SK-N-SH (cell line): Measurements from ENCODE around the gene ARF5. TPM values are rescaled to one million over a fixed set of nuclear protein-coding genes. Genes with fewer than 3 reads are reported as not detected.

ENCODE experiments used
- CTCF ChIA-PET: fragments of 300-600, 350-600 bp; formaldehyde crosslinking; extraction: SDS; loops from one replicate; lab custom pipeline; 2021; lab: Yijun Ruan, JAX
- POLR2A ChIA-PET: fragments of 350-600 bp; sonication (Branson Sonifier 250); formaldehyde crosslinking; extraction: SDS; loops from one replicate; lab custom pipeline; 2020; ENCODE audit warnings: antibody characterized with exemption, inconsistent platforms; lab: Yijun Ruan, JAX
- DNase-seq: peaks from one replicate; pipeline ENCODE4 v3.0.0; 2012
- H2AFZ ChIP-seq: fragments of 200-600 bp; sonication (generic); 2 replicates; pipeline ENCODE4 v1.8.1; 2016; ENCODE audit warnings: antibody characterized with exemption, mild to moderate bottlenecking, low read depth
- H3F3A ChIP-seq: fragments of 200-600 bp; sonication (generic); replicated peaks from 2 replicates; pipeline ENCODE3; 2016; ENCODE audit warnings: antibody characterized with exemption, mild to moderate bottlenecking; ENCODE audit not compliant: insufficient read depth
- H3K27ac ChIP-seq, 2 experiments: fragments of 200-500 bp in 1 of 2; fragments of 200-600 bp in 1 of 2; sonication (Bioruptor generic) in 1 of 2; sonication (generic), shearing (Covaris generic) in 1 of 2; 2 replicates each; pipeline versions ENCODE4 v1.5.1 to v1.6.1; 2014 to 2016; ENCODE audit warnings: low read depth in 2 of 2, inconsistent platforms in 1 of 2, low read length in 1 of 2, mild to moderate bottlenecking in 1 of 2, mixed read lengths in 1 of 2
- H3K27me3 ChIP-seq: fragments of 200-600 bp; sonication (generic), shearing (Covaris generic); 2 replicates; pipeline ENCODE4 v1.6.1; 2016; ENCODE audit warnings: mixed run types; ENCODE audit not compliant: insufficient read depth
- H3K36me3 ChIP-seq, 2 experiments: fragments of 200-500 bp in 1 of 2; fragments of 200-600 bp in 1 of 2; sonication (Bioruptor generic) in 1 of 2; sonication (generic) in 1 of 2; replicated peaks in 1 of 2; 2 replicates each; pipeline versions ENCODE3 to v1.5.1; 2014 to 2016; ENCODE audit warnings: low read length in 1 of 2, mild to moderate bottlenecking in 1 of 2; ENCODE audit not compliant: insufficient read depth in 2 of 2, control insufficient read depth in 1 of 2
- H3K4me1 ChIP-seq, 2 experiments: fragments of 200-500 bp in 1 of 2; fragments of 200-600 bp in 1 of 2; sonication (Bioruptor generic) in 1 of 2; sonication (generic), shearing (Covaris generic) in 1 of 2; 2 replicates each; pipeline versions ENCODE4 v1.5.1 to v1.6.1; 2014 to 2016; ENCODE audit warnings: low read depth in 1 of 2, low read length in 1 of 2, mixed run types in 1 of 2; ENCODE audit not compliant: insufficient read depth in 2 of 2, control insufficient read depth in 1 of 2
- H3K4me2 ChIP-seq: fragments of 200-600 bp; sonication (generic), shearing (Covaris generic); 2 replicates; pipeline ENCODE4 v1.6.1; 2017; ENCODE audit warnings: mixed run types
- H3K4me3 ChIP-seq, 2 experiments: fragments of 200-500 bp in 1 of 2; fragments of 200-600 bp in 1 of 2; sonication (Bioruptor generic) in 1 of 2; sonication (generic), shearing (Covaris generic) in 1 of 2; 2 replicates each; pipeline versions ENCODE4 v1.5.1 to v1.8.1; 2014 to 2016; ENCODE audit warnings: low read depth in 2 of 2, inconsistent platforms in 1 of 2, low read length in 1 of 2, mild to moderate bottlenecking in 1 of 2, mixed read lengths in 1 of 2, moderate library complexity in 1 of 2
- H3K79me2 ChIP-seq: fragments of 200-600 bp; sonication (generic); 2 replicates; pipeline ENCODE4 v1.8.1; 2017; ENCODE audit warnings: mild to moderate bottlenecking; ENCODE audit not compliant: insufficient read depth
- H3K9ac ChIP-seq: fragments of 200-600 bp; sonication (generic); 2 replicates; pipeline ENCODE4 v1.6.1; 2017; ENCODE audit warnings: mixed run types
- H3K9me2 ChIP-seq: fragments of 200-600 bp; sonication (generic); 2 replicates; pipeline ENCODE4 v1.6.1; 2017; ENCODE audit warnings: mixed run types
- H3K9me3 ChIP-seq: fragments of 200-600 bp; sonication (generic); 2 replicates; pipeline ENCODE4 v1.6.1; 2017; ENCODE audit warnings: mixed run types, mild to moderate bottlenecking, moderate library complexity
- H4K20me1 ChIP-seq: fragments of 200-600 bp; sonication (generic); 2 replicates; pipeline ENCODE4 v1.6.1; 2017; ENCODE audit warnings: mild to moderate bottlenecking, mixed run types; ENCODE audit not compliant: insufficient read depth
- CHD2 ChIP-seq: fragments of 150-350 bp; IDR thresholded peaks from 2 replicates; pipeline ENCODE4 v1.6.1; 2018; ENCODE audit warnings: low read length; ENCODE audit not compliant: partially characterized antibody
- EZH2phosphoT487 ChIP-seq: fragments of 200-600 bp; sonication (generic); IDR thresholded peaks from 2 replicates; pipeline ENCODE4 v1.6.1; 2017; ENCODE audit warnings: low read depth, mixed run types, mild to moderate bottlenecking, antibody characterized with exemption, moderate library complexity, borderline replicate concordance
- GABPA ChIP-seq: IDR thresholded peaks from 2 replicates; pipeline ENCODE4 v1.4.0; 2012; ENCODE audit warnings: low read depth, mild to moderate bottlenecking
- GATA2 ChIP-seq: sonication (generic); formaldehyde crosslinking; IDR thresholded peaks from 2 replicates; pipeline ENCODE4 v1.5.0; 2020; ENCODE audit warnings: mild to moderate bottlenecking, missing genetic modification reagents
- NFIC ChIP-seq: IDR thresholded peaks from 2 replicates; pipeline ENCODE4 v1.4.0; 2012; ENCODE audit warnings: borderline replicate concordance
- RAD21 ChIP-seq: IDR thresholded peaks from 2 replicates; pipeline ENCODE4 v1.6.1; 2012; ENCODE audit warnings: mild to moderate bottlenecking, low read length
- SIN3A ChIP-seq: IDR thresholded peaks from 2 replicates; pipeline ENCODE4 v1.6.1; 2012; ENCODE audit warnings: low read depth, mild to moderate bottlenecking, low read length, moderate library complexity, borderline replicate concordance
- SMC3 ChIP-seq: IDR thresholded peaks from 2 replicates; pipeline ENCODE4 v1.6.1; 2012; ENCODE audit warnings: low read depth, low read length, improper control_type of control experiment
- TCF12 ChIP-seq: IDR thresholded peaks from 2 replicates; pipeline ENCODE4 v1.4.0; 2012
- YY1 ChIP-seq: IDR thresholded peaks from 2 replicates; pipeline ENCODE4 v1.4.0; 2012; ENCODE audit warnings: low read depth, mild to moderate bottlenecking
- WGBS: methylation state at CpG from one replicate; pipeline ENCODE4 v1.1.6; 2017; ENCODE audit warnings: low lambda C conversion rate; 5-methylcytosine and 5-hydroxymethylcytosine counted together
- polyA plus RNA-seq, 3 experiments: library from polyadenylated mRNA; depleted of rRNA; stranded (reverse); fragments of >200 nt; gene quantifications; 2 replicates each; pipeline ENCODE4 v1.2.3, GENCODE V29; 2012
- TF ChIP-seq, protein P1 (sequence below): IDR thresholded peaks from 2 replicates; pipeline ENCODE4 v1.6.1; 2012; ENCODE audit warnings: mild to moderate bottlenecking, low read depth, low read length, moderate library complexity
- TF ChIP-seq, protein P2 (sequence below): fragments of 200-600 bp; sonication (generic); IDR thresholded peaks from 2 replicates; pipeline ENCODE4 v1.6.1; 2017; ENCODE audit warnings: antibody characterized with exemption, mild to moderate bottlenecking, moderate library complexity
- TF ChIP-seq, protein P3 (sequence below): fragments of 150-350 bp; IDR thresholded peaks from 2 replicates; pipeline ENCODE4 v1.6.1; 2016; ENCODE audit warnings: mild to moderate bottlenecking, low read depth, low read length

Gene ARF5
- polyA plus RNA-seq, 1 of the 3 experiments (the other 2 are of a cell fraction): 562 TPM

DNA sequence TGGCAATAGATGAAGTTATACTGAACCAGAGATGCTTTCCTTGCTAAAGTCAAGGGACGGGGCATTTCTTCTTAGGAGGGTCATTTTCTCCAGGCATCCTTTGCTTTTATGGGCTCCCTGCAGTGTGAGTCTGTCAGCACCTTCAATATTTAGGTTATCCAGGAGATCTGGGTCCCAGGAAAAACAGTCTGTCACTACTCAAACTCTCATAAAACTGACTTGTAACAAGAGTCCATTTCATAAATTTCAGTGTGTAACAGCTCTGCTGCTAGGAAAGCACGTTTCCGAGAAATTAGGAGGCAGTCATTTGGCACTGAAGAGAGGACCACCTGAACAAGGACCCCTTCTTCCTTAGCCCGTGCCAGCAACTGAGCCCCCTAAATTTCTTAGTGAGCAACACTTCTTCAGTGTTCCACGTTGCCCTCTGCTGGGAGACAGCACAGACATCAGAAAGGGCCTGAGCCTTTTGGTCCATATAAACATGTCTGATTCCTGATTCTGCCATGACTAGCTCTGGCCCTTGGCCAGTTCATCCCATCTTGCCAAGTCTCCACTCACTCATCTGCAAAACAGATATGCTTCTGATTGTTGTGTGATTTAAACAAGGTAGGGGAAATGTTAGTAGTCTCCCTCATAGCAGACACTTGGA, 10.1 kb upstream of the ARF5 start:
- Histone ChIP-seq H3K36me3 (peaks cover 26 to 44% of the 10 kb centered on the region in 2 experiments), H4K20me1 (peaks cover 39% of the 10 kb centered on the region), H3K27ac (peak overlapping the region; percentile 47 to 77), H3K9me2 (no peaks in the 10 kb centered on the region), H3K9me3 (no peaks in the 10 kb centered on the region), H3K4me3 (no peak overlapping the region; a peak in 1 of 4 replicates), H3K4me1 (peaks cover 8 to 40% of the 10 kb centered on the region in 2 experiments; a peak in 3 of 4 replicates), H3F3A (peaks cover 4% of the 10 kb centered on the region), H3K9ac (no peak overlapping the region), H3K79me2 (peaks cover 40% of the 10 kb centered on the region), H3K4me2 (peak overlapping the region; percentile 21), H3K27me3 (no peaks in the 10 kb centered on the region), H2AFZ (no peak overlapping the region)
- TF ChIP-seq SMC3 (peak; percentile 44; the same call in 1 of the 2 replicates), GATA2 (CRISPR knock-in tag) (no peak), GABPA (no peak), YY1 (no peak), TCF12 (0 out of 2 replicates have a peak, but pooled peaks have one; percentile 5), CHD2 (peak; percentile 10), RAD21 (peak; percentile 58), EZH2phosphoT487 (no peak), NFIC (peak; percentile 61), SIN3A (no peak)
- TF ChIP-seq, protein P1, sequence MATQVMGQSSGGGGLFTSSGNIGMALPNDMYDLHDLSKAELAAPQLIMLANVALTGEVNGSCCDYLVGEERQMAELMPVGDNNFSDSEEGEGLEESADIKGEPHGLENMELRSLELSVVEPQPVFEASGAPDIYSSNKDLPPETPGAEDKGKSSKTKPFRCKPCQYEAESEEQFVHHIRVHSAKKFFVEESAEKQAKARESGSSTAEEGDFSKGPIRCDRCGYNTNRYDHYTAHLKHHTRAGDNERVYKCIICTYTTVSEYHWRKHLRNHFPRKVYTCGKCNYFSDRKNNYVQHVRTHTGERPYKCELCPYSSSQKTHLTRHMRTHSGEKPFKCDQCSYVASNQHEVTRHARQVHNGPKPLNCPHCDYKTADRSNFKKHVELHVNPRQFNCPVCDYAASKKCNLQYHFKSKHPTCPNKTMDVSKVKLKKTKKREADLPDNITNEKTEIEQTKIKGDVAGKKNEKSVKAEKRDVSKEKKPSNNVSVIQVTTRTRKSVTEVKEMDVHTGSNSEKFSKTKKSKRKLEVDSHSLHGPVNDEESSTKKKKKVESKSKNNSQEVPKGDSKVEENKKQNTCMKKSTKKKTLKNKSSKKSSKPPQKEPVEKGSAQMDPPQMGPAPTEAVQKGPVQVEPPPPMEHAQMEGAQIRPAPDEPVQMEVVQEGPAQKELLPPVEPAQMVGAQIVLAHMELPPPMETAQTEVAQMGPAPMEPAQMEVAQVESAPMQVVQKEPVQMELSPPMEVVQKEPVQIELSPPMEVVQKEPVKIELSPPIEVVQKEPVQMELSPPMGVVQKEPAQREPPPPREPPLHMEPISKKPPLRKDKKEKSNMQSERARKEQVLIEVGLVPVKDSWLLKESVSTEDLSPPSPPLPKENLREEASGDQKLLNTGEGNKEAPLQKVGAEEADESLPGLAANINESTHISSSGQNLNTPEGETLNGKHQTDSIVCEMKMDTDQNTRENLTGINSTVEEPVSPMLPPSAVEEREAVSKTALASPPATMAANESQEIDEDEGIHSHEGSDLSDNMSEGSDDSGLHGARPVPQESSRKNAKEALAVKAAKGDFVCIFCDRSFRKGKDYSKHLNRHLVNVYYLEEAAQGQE: no peak
- TF ChIP-seq, protein P2, sequence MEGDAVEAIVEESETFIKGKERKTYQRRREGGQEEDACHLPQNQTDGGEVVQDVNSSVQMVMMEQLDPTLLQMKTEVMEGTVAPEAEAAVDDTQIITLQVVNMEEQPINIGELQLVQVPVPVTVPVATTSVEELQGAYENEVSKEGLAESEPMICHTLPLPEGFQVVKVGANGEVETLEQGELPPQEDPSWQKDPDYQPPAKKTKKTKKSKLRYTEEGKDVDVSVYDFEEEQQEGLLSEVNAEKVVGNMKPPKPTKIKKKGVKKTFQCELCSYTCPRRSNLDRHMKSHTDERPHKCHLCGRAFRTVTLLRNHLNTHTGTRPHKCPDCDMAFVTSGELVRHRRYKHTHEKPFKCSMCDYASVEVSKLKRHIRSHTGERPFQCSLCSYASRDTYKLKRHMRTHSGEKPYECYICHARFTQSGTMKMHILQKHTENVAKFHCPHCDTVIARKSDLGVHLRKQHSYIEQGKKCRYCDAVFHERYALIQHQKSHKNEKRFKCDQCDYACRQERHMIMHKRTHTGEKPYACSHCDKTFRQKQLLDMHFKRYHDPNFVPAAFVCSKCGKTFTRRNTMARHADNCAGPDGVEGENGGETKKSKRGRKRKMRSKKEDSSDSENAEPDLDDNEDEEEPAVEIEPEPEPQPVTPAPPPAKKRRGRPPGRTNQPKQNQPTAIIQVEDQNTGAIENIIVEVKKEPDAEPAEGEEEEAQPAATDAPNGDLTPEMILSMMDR: peak; percentile 49
- TF ChIP-seq, protein P3, sequence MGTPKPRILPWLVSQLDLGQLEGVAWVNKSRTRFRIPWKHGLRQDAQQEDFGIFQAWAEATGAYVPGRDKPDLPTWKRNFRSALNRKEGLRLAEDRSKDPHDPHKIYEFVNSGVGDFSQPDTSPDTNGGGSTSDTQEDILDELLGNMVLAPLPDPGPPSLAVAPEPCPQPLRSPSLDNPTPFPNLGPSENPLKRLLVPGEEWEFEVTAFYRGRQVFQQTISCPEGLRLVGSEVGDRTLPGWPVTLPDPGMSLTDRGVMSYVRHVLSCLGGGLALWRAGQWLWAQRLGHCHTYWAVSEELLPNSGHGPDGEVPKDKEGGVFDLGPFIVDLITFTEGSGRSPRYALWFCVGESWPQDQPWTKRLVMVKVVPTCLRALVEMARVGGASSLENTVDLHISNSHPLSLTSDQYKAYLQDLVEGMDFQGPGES: no peak
- ChIA-PET POLR2A (no interaction called here), CTCF (interaction anchor here (0.6 to 3.4 kb wide), 14 partner anchors 8 to 703 kb away, joined by 3 to 22 read pairs (median 3); partner anchors contain the start of genes ARF5 and PAX4)
- DNase-seq: peak; percentile 61
- 75% methylated on average over 5 of the region's 5 CpGs for WGBS
